WTC11 (cell line): ENCODE measurements around the gene DHCR7. TPM values are rescaled to one million over a fixed set of nuclear protein-coding genes. Genes with fewer than 3 reads are reported as not detected.

Experiments used
- ATAC-seq: fragments of 200-7000 bp; cut with Tn5 transposase; 2 replicates; pipeline ENCODE4 v1.10.0; 2021; ENCODE audit warnings: mild to moderate bottlenecking, moderate library complexity
- CTCF ChIA-PET: fragments of 300-600 bp; sonication (Branson Sonifier 250); formaldehyde crosslinking; loops from one replicate; lab custom pipeline; 2021; ENCODE audit warnings: antibody characterized with exemption; lab: Charles Lee
- POLR2A ChIA-PET: fragments of 350-600 bp; sonication (Branson Sonifier 250); formaldehyde crosslinking; loops from one replicate; lab custom pipeline; 2021; ENCODE audit warnings: antibody characterized with exemption; lab: Charles Lee
- DNase-seq: peaks from one replicate; pipeline ENCODE4 v3.0.0; 2021; ENCODE audit warnings: low spot score
- H3K27ac Mint-ChIP-seq: 2 replicates; pipeline ENCODE4 v1.8.0; 2021; ENCODE audit warnings: mixed read lengths
- H3K27me3 Mint-ChIP-seq: 2 replicates; pipeline ENCODE4 v1.8.0; 2021; ENCODE audit warnings: low read depth, mild to moderate bottlenecking, moderate library complexity, mixed read lengths
- H3K36me3 Mint-ChIP-seq: 2 replicates; pipeline ENCODE4 v1.8.0; 2021; ENCODE audit warnings: mixed read lengths
- H3K4me1 Mint-ChIP-seq: 2 replicates; pipeline ENCODE4 v1.8.0; 2022; ENCODE audit warnings: mixed read lengths
- H3K4me3 Mint-ChIP-seq: 2 replicates; pipeline ENCODE4 v1.8.0; 2021; ENCODE audit warnings: mild to moderate bottlenecking, moderate library complexity, mixed read lengths
- H3K9me3 Mint-ChIP-seq: 2 replicates; pipeline ENCODE4 v1.8.0; 2021; ENCODE audit warnings: mixed read lengths
- AR ChIP-seq: fragments of 250-450 bp; sonication (Bioruptor Pico); IDR thresholded peaks from 2 replicates; pipeline ENCODE4 v1.9.0; 2021; ENCODE audit warnings: mild to moderate bottlenecking
- ATF3 ChIP-seq: sonication (generic); formaldehyde crosslinking; conservative IDR thresholded peaks from 2 replicates; pipeline ENCODE4 v1.8.1; 2022; ENCODE audit warnings: mild to moderate bottlenecking, missing genetic modification reagents
- CBFB ChIP-seq: sonication (generic); formaldehyde crosslinking; IDR thresholded peaks from 2 replicates; pipeline ENCODE4 v1.8.1; 2022; ENCODE audit warnings: mild to moderate bottlenecking, low read depth, missing genetic modification reagents
- CREB1 ChIP-seq: sonication (generic); formaldehyde crosslinking; IDR thresholded peaks from 2 replicates; pipeline ENCODE4 v1.8.0; 2023; ENCODE audit warnings: mild to moderate bottlenecking, missing genetic modification reagents
- E2F5 ChIP-seq: sonication (generic); formaldehyde crosslinking; IDR thresholded peaks from 2 replicates; pipeline ENCODE4 v1.8.1; 2022; ENCODE audit warnings: mild to moderate bottlenecking, moderate library complexity, missing genetic modification reagents
- FOXK1 ChIP-seq: sonication (generic); formaldehyde crosslinking; IDR thresholded peaks from 2 replicates; pipeline ENCODE4 v1.8.0; 2022; ENCODE audit warnings: mild to moderate bottlenecking, moderate library complexity, missing genetic modification reagents
- IRF2 ChIP-seq: sonication (generic); formaldehyde crosslinking; IDR thresholded peaks from 2 replicates; pipeline ENCODE4 v1.8.0; 2022; ENCODE audit warnings: low read depth, missing genetic modification reagents, borderline replicate concordance
- SP1 ChIP-seq: sonication (generic); formaldehyde crosslinking; conservative IDR thresholded peaks from 2 replicates; pipeline ENCODE4 v1.8.1; 2022; ENCODE audit warnings: missing genetic modification reagents
- TEAD4 ChIP-seq: sonication (generic); formaldehyde crosslinking; IDR thresholded peaks from 2 replicates; pipeline ENCODE4 v1.8.0; 2022; ENCODE audit warnings: mild to moderate bottlenecking, missing genetic modification reagents
- ZNF121 ChIP-seq: sonication (generic); formaldehyde crosslinking; IDR thresholded peaks from 2 replicates; pipeline ENCODE4 v1.8.0; 2023; ENCODE audit warnings: missing genetic modification reagents
- ZNF396 ChIP-seq: fragments of 250-450 bp; sonication (Bioruptor Pico); IDR thresholded peaks from 2 replicates; pipeline ENCODE4 v1.8.0; 2021; ENCODE audit warnings: mild to moderate bottlenecking, moderate library complexity, borderline replicate concordance
- ZNF416 ChIP-seq: fragments of 250-450 bp; sonication (Bioruptor Pico); IDR thresholded peaks from 2 replicates; pipeline ENCODE4 v1.9.0; 2021; ENCODE audit warnings: mild to moderate bottlenecking, inconsistent platforms
- ZNF423 ChIP-seq: fragments of 250-450 bp; sonication (Bioruptor Pico); IDR thresholded peaks from 2 replicates; pipeline ENCODE4 v2.1.2; 2022; ENCODE audit warnings: mild to moderate bottlenecking, moderate library complexity
- ZNF425 ChIP-seq: fragments of 250-450 bp; sonication (Bioruptor Pico); conservative IDR thresholded peaks from 2 replicates; pipeline ENCODE4 v1.9.0; 2021; ENCODE audit warnings: mild to moderate bottlenecking
- ZNF512 ChIP-seq: sonication (generic); formaldehyde crosslinking; IDR thresholded peaks from 2 replicates; pipeline ENCODE4 v1.8.1; 2022; ENCODE audit warnings: missing genetic modification reagents, borderline replicate concordance
- ZNF532 ChIP-seq: fragments of 250-450 bp; sonication (Bioruptor Pico); IDR thresholded peaks from 2 replicates; pipeline ENCODE4 v1.9.0; 2021; ENCODE audit warnings: mild to moderate bottlenecking, borderline replicate concordance
- total RNA-seq: library from RNA; stranded (reverse); gene quantifications from 3 replicates; pipeline ENCODE4 v1.2.3, GENCODE V29; 2021

DHCR7 gene
- total RNA-seq, 1 experiment from 2014 or later = 104 TPM

- ChIA-PET POLR2A (no interaction called here), CTCF (interaction anchor here (1.0 kb wide), 1 partner anchor 105 kb away, joined by 3 read pairs; no protein-coding TSS in a partner anchor)
- no peaks in the 10 kb centered on the region for H3K27me3 Mint-ChIP-seq
- H3K4me3 Mint-ChIP-seq = no peak overlapping the region
- ATAC-seq (no peak), DNase-seq (no peak)
- no peak overlapping the region for H3K27ac Mint-ChIP-seq
- peaks cover 37% of the 10 kb centered on the region for H3K36me3 Mint-ChIP-seq
- H3K9me3 Mint-ChIP-seq = no peaks in the 10 kb centered on the region
- TF ChIP-seq ATF3 (CRISPR knock-in tag) (no peak), FOXK1 (CRISPR knock-in tag) (no peak), ZNF512 (no peak), ZNF121 (CRISPR knock-in tag) (no peak), CBFB (CRISPR knock-in tag) (no peak), TEAD4 (CRISPR knock-in tag) (no peak), ZNF423 (no peak), ZNF416 (CRISPR knock-in tag) (no peak), ZNF532 (no peak), AR (CRISPR knock-in tag) (no peak), ZNF396 (CRISPR knock-in tag) (no peak), CREB1 (CRISPR knock-in tag) (no peak), IRF2 (no peak), E2F5 (no peak), ZNF425 (CRISPR knock-in tag) (no peak), SP1 (CRISPR knock-in tag) (no peak)
- H3K4me1 Mint-ChIP-seq = peaks cover 6% of the 10 kb centered on the region
Measured at GRCh38 chr11:71458146-71459070, 10.2 kb upstream of the DHCR7 start.
